Mesenchymal stem cell (in vitro differentiated cells and primary cell): ENCODE data around the gene PNPLA2. TPM values are rescaled to one million over a fixed set of nuclear protein-coding genes. Genes with fewer than 3 reads are reported as not detected.

Experiments used
- DNase-seq: peaks from one replicate; pipeline ENCODE4 v3.0.0-alpha.2; 2013
- H2AFZ ChIP-seq: one replicate; pipeline ENCODE4 v1.6.1; 2013; ENCODE audit warnings: low read depth, mild to moderate bottlenecking, control low read depth, inconsistent platforms, low read length, moderate library complexity
- H2AK5ac ChIP-seq: 2 replicates; pipeline ENCODE4 v1.6.1; 2013; ENCODE audit warnings: low read length, moderate library complexity, mild to moderate bottlenecking, inconsistent platforms; ENCODE audit not compliant: severe bottlenecking
- H2BK120ac ChIP-seq: one replicate; pipeline ENCODE4 v1.6.1; 2013; ENCODE audit warnings: low read depth, mild to moderate bottlenecking, inconsistent platforms, low read length, moderate library complexity
- H2BK12ac ChIP-seq, 2 experiments: one replicate each; pipeline ENCODE4 v1.6.1; 2013; ENCODE audit warnings: inconsistent platforms in 2 of 2, low read length in 2 of 2, mild to moderate bottlenecking in 2 of 2, moderate library complexity in 2 of 2, control low read depth in 1 of 2
- H2BK15ac ChIP-seq: one replicate; pipeline ENCODE4 v1.6.1; 2013; ENCODE audit warnings: mild to moderate bottlenecking, low read depth, inconsistent platforms; ENCODE audit not compliant: poor library complexity, severe bottlenecking
- H2BK5ac ChIP-seq: 2 replicates; pipeline ENCODE4 v1.6.1; 2013; ENCODE audit warnings: low read depth, mild to moderate bottlenecking, low read length, control low read depth, inconsistent platforms; ENCODE audit not compliant: poor library complexity, severe bottlenecking
- H3K14ac ChIP-seq, 2 experiments: one replicate each; pipeline ENCODE4 v1.6.1; 2013; ENCODE audit warnings: inconsistent platforms in 2 of 2, low read length in 2 of 2, control low read depth in 1 of 2, mild to moderate bottlenecking in 1 of 2, moderate library complexity in 1 of 2
- H3K18ac ChIP-seq, 2 experiments: one replicate each; pipeline ENCODE4 v1.6.1; 2013; ENCODE audit warnings: inconsistent platforms in 2 of 2, low read length in 2 of 2, control low read depth in 1 of 2, low read depth in 1 of 2, mild to moderate bottlenecking in 1 of 2
- H3K23ac ChIP-seq, 2 experiments: one replicate each; pipeline ENCODE4 v1.6.1; 2013; ENCODE audit warnings: inconsistent platforms in 2 of 2, low read length in 2 of 2, mild to moderate bottlenecking in 2 of 2, moderate library complexity in 2 of 2, control low read depth in 1 of 2
- H3K27ac ChIP-seq: 2 replicates; pipeline ENCODE4 v1.5.1; 2013; ENCODE audit warnings: mild to moderate bottlenecking, moderate library complexity, low read length, control low read depth, inconsistent platforms; ENCODE audit not compliant: poor library complexity, severe bottlenecking
- H3K27me3 ChIP-seq, 2 experiments: 2 replicates each; pipeline versions ENCODE4 v1.6.1 to v1.7.0; 2013; ENCODE audit warnings: low read length in 2 of 2, mild to moderate bottlenecking in 2 of 2, moderate library complexity in 2 of 2, control low read depth in 1 of 2, inconsistent platforms in 1 of 2; ENCODE audit not compliant: control insufficient read depth in 1 of 2, insufficient read depth in 1 of 2
- H3K36me3 ChIP-seq, 2 experiments: 2 replicates each; pipeline versions ENCODE4 v1.6.1 to v1.7.0; 2013; ENCODE audit warnings: low read length in 2 of 2, control low read depth in 1 of 2, inconsistent platforms in 1 of 2, low read depth in 1 of 2, mild to moderate bottlenecking in 1 of 2; ENCODE audit not compliant: insufficient read depth in 2 of 2, control insufficient read depth in 1 of 2
- H3K4ac ChIP-seq, 2 experiments: one replicate each; pipeline ENCODE4 v1.6.1; 2013; ENCODE audit warnings: inconsistent platforms in 2 of 2, low read length in 2 of 2, mild to moderate bottlenecking in 2 of 2, moderate library complexity in 2 of 2, control low read depth in 1 of 2, low read depth in 1 of 2
- H3K4me1 ChIP-seq: 2 replicates; pipeline ENCODE4 v1.6.1; 2013; ENCODE audit warnings: low read depth, low read length, control low read depth; ENCODE audit not compliant: control insufficient read depth, insufficient read depth
- H3K4me2 ChIP-seq: 2 replicates; pipeline ENCODE4 v1.6.1; 2013; ENCODE audit warnings: low read length, mild to moderate bottlenecking, inconsistent platforms; ENCODE audit not compliant: poor library complexity, severe bottlenecking
- H3K4me3 ChIP-seq, 2 experiments: 2 replicates each; pipeline versions ENCODE4 v1.5.1 to v1.7.0; 2013; ENCODE audit warnings: low read length in 2 of 2, mild to moderate bottlenecking in 2 of 2, control low read depth in 1 of 2, low read depth in 1 of 2; ENCODE audit not compliant: insufficient read depth in 1 of 2
- H3K79me1 ChIP-seq: replicated peaks from 2 replicates; pipeline ENCODE4 v1.6.1; 2013; ENCODE audit warnings: mild to moderate bottlenecking, control low read depth, low read length, inconsistent platforms; ENCODE audit not compliant: poor library complexity, severe bottlenecking
- H3K9ac ChIP-seq: 2 replicates; pipeline ENCODE4 v1.7.0; 2013; ENCODE audit warnings: mild to moderate bottlenecking, low read length, moderate library complexity
- H3K9me3 ChIP-seq: 2 replicates; pipeline ENCODE4 v1.7.0; 2013; ENCODE audit warnings: mild to moderate bottlenecking, low read length; ENCODE audit not compliant: control insufficient read depth
- H4K8ac ChIP-seq: one replicate; pipeline ENCODE4 v1.6.1; 2013; ENCODE audit warnings: inconsistent platforms, mild to moderate bottlenecking, low read length, moderate library complexity
- H4K91ac ChIP-seq: one replicate; pipeline ENCODE4 v1.6.1; 2013; ENCODE audit warnings: mild to moderate bottlenecking, low read length, inconsistent platforms
- WGBS: methylation state at CpG from one replicate; pipeline ENCODE4 v1.1.7; 2013; ENCODE audit warnings: mixed read lengths; 5-methylcytosine and 5-hydroxymethylcytosine counted together
- small RNA-seq: library from polyadenylated mRNA; stranded (forward); fragments of <200 nt; extraction: miRNeasy Mini kit (QIAGEN cat#:217004); gene quantifications from one replicate; pipeline ENCODE3, GENCODE V24; 2013; ENCODE audit warnings: low read depth

PNPLA2 gene

GRCh38 chr11:871472-871871 is 52.8 kb downstream of the PNPLA2 start:
- Histone ChIP-seq H3K9ac (no peak overlapping the region), H2AK5ac (no peak overlapping the region), H2BK15ac (no peak overlapping the region), H3K4ac (no peak overlapping the region), H4K91ac (no peak overlapping the region), H3K4me2 (no peak overlapping the region), H3K23ac (no peak overlapping the region), H3K27ac (no peak overlapping the region), H3K79me1 (no peaks in the 10 kb centered on the region), H2BK5ac (no peak overlapping the region), H3K27me3 (no peaks in the 10 kb centered on the region), H4K8ac (no peak overlapping the region), H3K14ac (no peak overlapping the region), H3K9me3 (no peaks in the 10 kb centered on the region), H3K36me3 (peaks cover 13 to 53% of the 10 kb centered on the region in 2 experiments), H2AFZ (no peak overlapping the region), H3K18ac (no peak overlapping the region), H2BK120ac (no peak overlapping the region), H3K4me3 (no peak overlapping the region), H2BK12ac (no peak overlapping the region), H3K4me1 (peaks cover 19% of the 10 kb centered on the region)
- WGBS = 82% methylated on average over 9 of the region's 9 CpGs
- no peak for DNase-seq

GRCh38 chr11:872799-873198 is 54.1 kb downstream of the PNPLA2 start:
- Histone ChIP-seq H2AK5ac (no peak overlapping the region), H3K4me1 (peaks cover 22% of the 10 kb centered on the region), H3K27ac (no peak overlapping the region), H3K23ac (peak overlapping the region in 1 of 2 experiments; percentile 10), H3K36me3 (peaks cover 12 to 58% of the 10 kb centered on the region in 2 experiments), H3K4me2 (no peak overlapping the region), H3K27me3 (no peaks in the 10 kb centered on the region), H3K9me3 (no peaks in the 10 kb centered on the region), H3K4me3 (no peak overlapping the region), H2BK12ac (no peak overlapping the region), H4K8ac (no peak overlapping the region), H2BK15ac (no peak overlapping the region), H3K18ac (no peak overlapping the region), H3K9ac (no peak overlapping the region), H3K79me1 (no peaks in the 10 kb centered on the region), H2AFZ (no peak overlapping the region), H2BK5ac (no peak overlapping the region), H4K91ac (no peak overlapping the region), H3K4ac (no peak overlapping the region), H2BK120ac (no peak overlapping the region), H3K14ac (no peak overlapping the region)
- WGBS = 91% methylated on average over 9 of the region's 9 CpGs
- no peak for DNase-seq

- Histone ChIP-seq H3K4ac (no peak overlapping the region), H3K14ac (no peak overlapping the region), H3K9ac (no peak overlapping the region), H3K79me1 (no peaks in the 10 kb centered on the region), H2BK120ac (no peak overlapping the region), H2BK5ac (no peak overlapping the region), H3K4me1 (peaks cover 22% of the 10 kb centered on the region), H3K9me3 (no peaks in the 10 kb centered on the region), H2AFZ (no peak overlapping the region), H2BK15ac (no peak overlapping the region), H3K18ac (no peak overlapping the region), H3K27me3 (no peaks in the 10 kb centered on the region), H3K4me3 (no peak overlapping the region), H4K8ac (no peak overlapping the region), H3K36me3 (peaks cover 2 to 54% of the 10 kb centered on the region in 2 experiments), H4K91ac (no peak overlapping the region), H2BK12ac (no peak overlapping the region), H3K23ac (no peak overlapping the region), H3K27ac (no peak overlapping the region), H3K4me2 (no peak overlapping the region), H2AK5ac (no peak overlapping the region)
- 74% methylated on average over 9 of the region's 12 CpGs for WGBS
- no peak for DNase-seq
Observed at GRCh38 chr11:873706-874105, 55.0 kb downstream of the PNPLA2 start.

Small RNA genes within 50 kb of the gene (small RNA-seq; reads per million reads assigned to genes)
- not detected for gene SNORA52
